Stimulated activated CD8-positive, alpha-beta memory T cell treated with anti-CD3 and anti-CD28 coated beads, Interleukin-15, amount 100 ng/mL, for 1 hour (primary cell): ENCODE results near the gene LRBA.

Experiments used
- DNase-seq: peaks from one replicate; pipeline ENCODE4 v3.0.0-alpha.2; 2020; ENCODE audit warnings: low read depth

LRBA gene

DNA sequence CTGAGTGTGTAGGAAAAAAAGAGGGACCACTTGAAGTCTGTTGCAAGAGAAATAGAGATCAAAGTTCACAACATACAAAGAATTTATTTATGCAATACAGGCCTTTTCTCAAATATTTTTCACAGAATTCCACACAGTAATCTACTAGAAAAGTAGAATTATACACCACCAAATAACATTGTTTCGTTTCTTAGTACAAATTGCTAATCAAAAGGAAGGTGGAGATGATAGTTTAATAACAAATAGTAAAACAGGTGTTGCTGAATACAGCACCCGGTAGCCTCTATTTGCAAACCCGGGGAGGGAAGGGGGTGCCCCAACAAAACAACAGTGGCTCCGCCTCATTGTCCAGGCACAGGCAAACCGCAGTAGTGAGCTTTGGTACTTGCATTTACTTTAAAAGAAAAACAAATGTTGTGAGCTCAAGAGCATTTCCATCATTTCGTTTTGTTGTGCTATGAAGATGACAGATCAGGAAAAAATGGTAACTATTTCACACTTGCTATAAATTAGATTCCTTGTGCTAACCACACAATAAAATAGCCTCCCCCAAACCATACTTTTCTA is 750.4 kb downstream of the LRBA start:
- no peak for DNase-seq

DNA sequence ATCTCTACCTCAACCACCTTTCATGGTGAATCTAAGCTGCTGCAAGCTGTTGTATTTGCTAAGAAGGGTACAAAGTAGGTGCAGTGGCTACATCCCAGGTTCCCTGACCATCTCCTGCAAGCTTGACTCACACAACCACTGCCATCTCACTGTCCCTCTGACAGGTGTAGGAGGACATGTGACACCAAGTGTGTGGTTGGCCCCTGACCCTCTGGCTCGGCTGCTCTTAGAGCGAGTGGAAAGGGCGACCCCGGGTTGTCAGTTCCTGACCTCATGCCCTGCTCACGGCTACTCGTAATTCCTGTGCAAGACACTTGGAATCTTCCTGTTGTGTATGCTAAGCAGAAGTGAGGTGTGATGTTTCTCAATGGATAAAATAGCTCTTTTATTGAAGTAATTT is 752.5 kb downstream of the LRBA start:
- no peak for DNase-seq

DNA sequence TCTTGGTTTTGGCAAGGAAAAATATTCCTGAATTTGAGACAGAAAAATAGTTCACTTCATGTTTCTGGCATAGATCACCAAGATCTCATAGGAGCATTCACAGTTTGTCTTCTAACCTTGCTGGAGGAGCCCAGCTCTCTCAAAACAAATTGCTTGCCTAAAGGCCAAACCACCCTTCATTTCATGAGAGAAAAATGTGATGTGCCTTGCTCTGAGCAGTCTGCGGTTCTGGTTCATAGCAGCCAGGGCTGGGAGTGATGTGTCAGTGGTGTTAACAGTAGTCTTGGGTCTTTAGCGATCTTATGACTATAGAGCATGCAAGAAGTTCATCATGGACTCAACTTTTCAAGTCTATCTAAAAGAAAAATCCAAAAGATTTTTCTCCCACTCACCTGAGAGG is 753.5 kb downstream of the LRBA start:
- DNase-seq: no peak

DNA sequence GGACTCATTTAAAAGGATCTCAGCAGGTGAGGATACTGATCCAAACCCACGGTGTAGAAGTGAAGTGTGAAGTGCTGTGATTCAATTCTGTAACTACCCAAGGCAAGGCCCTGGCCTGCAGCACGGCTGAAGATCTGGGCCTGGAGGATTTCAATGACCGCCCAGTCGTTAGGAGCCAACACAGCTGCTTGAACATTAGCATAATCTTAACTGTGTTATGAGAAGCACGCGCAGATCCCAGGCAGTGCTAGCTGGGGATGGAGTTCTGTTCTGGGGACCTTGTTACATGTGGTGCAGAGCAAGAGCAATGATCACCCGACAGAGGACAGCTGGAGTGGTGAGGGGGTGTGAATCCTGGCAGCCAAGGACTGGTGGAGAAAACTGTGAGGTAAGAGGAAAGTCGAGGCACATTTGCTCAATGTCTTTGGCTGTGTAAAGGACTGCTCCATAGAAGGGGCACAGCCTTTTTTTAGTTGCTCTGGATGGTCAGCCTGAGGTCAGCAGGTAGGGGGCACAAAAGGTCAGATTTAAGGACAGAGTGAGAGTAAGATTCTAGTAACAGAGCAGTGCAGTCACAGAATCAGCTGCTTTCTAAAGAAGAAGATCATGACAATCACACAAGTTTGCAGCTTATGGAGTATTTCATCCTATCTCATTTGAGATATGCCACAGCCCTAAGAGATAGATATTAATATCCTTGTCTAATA is 755.1 kb downstream of the LRBA start:
- no peak for DNase-seq

DNA sequence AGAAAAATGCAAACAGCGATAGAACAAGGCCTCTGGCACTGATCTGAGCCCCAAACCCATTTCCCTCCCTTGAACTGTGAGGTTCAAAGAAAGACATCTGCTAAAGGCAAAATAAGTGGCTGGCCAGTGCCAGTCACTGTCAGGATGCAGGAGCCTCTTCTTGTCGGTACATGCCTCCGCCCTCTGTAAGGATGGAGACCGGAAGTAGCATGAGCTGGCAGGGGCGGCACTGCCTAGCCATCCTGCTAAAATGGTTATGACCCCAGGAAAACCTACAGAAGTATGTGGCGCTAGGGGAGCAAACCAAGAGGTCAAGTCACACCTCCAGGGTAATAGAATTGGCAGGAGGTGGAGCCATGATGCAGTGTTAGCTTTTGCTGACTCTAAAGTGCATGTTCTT is 756.5 kb downstream of the LRBA start:
- DNase-seq: no peak

DNA sequence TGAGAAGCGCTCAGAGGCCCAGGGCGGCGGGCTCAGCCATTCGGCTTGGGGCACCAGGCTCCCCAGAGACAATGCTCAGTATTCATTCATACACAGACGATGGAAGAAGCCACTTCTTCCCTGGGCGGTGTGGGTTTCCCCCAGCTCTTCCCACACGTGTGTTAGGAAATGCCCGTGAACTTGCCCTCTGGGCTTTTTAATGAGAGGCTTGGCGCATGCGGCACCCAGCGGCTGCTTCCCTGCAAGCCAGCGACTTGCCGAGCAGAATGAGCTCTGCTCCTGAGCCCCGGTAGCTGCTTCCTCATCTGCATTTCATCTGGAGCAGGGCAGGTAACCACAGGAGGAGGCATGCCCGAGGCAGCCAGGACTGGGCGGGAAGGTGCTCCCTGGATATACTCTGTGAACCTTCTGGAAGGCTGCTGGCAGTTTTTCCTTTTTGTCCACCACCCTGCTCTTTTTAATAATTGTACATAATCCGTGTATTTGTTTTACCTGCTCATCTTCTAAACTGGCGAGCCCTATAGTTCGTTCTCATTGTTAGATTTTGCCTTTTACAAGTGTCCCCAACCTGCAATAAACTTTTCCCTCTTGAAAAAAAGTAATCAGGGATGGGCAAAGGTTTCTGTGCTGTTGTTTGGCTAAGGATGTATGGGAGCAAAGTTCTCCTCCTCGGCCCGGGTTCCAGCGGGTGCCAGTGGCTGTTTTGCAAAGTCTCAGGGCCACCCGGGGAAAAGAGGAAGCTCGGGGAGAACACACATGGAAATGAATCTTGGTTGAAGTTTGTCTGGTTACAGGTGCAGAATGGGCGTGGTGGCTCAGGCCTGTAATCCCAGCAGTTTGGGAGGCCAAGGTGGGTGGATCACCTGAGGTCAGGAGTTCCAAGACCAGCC is 758.0 kb downstream of the LRBA start:
- DNase-seq: no peak

DNA sequence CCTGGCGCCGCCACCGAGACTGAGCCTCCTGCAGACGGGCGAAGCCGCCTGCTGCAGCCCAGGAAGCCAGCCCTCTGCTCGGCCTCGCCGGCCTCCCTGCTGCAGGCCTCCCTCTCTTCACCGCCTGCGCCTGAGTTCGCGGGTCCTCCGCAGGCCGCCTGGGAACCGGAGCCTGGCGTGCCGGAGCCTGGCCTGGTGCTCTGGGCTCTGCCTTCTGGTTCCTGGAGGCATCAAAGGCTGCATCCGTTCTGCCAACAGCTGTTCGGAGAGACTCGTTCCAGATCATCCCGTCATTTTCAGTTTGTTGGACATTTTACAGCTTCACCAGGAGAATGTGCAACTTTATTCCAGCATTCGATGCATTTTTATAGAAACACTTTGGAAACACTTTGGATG is 758.9 kb downstream of the LRBA start:
- no peak for DNase-seq

DNA sequence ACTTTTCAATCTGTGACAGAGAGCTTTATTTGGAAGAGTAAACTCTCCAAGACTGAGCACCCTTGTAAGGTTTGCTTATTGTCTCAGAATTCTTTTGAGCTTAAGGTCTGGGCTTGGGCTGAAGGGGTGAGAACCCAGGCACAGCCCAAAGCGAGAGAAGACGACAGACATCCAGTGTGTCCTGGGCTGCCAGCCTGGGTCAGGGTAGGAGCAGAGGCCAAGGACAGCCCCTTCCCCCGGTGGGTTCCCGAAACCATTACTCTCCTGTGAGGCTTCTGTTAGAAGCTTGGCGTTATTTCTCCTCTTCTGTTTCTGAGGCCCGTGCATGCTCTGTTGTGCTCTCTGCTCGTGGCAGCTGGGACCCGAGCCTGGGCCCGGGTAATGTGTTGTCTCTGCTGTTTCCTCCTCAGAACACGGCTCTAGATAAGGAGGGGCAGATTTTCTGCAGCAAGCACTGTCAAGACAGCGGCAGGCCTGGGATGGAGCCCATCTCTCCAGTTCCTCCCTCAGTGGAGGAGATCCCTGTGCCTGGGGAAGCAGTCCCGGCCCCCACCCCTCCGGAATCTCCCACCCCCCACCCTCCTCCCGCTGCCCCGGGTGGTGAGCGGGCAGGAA is 759.4 kb downstream of the LRBA start:
- no peak for DNase-seq

DNA sequence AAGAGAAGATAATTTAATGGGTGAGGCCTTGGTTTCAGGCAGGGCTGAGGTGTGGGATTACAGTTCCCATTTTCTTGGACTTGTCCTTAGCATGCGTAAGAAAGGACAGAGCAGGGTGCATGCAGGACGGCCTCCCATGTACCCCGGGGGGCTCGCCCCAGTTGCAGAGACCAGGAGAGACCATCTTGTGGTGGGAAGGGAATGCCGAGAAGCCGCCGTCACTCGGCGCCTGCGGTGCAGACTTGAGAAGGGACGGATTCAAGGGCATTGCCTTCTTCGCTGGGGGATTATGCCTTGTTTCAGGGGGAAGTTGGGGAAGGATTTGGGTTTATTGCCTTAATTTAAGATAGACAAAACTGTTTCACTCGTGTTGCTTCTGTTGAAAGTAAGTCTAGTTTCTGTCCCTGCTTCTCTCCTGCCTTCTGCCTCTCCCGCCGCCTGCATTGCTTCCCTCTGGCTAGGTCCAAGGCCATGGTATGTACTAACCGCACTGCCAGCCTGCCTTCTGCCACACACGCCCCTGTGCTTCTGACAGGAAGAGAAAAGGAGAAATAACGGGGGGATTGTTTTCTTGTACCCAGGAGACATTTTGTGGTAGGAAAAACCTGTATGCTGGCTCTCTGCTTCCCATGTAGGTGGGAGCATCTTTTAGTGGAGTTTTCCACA is 761.0 kb downstream of the LRBA start:
- no peak for DNase-seq

DNA sequence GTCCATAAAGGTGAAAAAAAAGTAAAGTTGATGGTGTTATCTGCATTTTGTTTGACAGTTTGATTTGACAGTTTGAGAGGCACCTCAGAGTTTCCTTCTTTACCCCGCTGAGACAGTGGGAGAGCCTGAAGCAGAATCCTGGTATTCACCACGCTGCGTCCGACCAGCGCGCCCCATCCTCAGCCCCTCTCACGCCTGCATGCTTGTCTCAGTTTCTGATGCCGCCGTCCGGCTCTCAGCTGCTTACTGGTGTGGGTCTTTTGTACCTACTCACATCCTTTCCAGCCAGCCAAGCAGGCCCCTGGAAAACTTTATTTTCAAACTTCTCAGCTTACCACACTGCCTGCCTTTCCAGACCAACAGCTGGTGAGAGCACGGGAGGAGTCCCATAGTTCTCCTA is 761.7 kb downstream of the LRBA start:
- DNase-seq: no peak

DNA sequence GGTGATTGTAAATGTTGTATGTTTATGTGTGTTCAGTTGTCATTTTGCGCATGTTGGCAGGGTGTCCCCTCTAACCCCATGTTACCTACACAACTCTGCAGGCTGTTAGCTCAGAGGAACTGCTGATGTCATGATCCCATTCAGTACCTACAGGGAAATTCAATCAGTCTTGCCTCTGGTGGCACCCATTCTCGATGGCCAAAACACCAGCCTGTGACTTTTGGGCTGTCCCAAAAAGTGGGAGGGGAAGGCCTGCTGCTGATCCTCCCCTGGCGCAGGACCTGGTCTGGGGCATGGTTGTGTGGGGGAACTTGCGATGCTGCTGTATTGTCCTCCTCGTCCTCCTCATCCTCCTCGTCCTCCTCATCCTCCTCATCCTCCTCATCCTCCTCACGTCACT is 762.3 kb downstream of the LRBA start:
- no peak for DNase-seq

DNA sequence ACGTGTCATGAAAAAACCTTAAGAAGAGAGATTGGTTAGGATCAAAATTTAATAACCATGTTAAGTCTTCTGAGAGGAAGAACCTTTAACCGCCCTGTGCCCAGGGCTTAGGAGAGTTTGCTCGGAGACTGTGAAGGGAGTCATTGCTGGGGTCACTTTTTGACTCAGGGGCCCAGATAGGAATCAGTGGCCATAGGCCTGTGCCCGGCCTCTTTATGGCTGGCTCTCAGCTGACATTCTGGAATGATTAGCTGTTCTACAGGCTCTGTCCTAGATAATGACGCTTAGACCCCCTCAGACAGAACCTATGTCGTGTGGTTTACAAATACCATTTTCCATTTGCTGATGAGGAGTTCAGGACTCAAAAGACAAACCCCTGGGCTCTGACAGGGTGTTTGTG is 762.8 kb downstream of the LRBA start:
- DNase-seq: no peak

DNA sequence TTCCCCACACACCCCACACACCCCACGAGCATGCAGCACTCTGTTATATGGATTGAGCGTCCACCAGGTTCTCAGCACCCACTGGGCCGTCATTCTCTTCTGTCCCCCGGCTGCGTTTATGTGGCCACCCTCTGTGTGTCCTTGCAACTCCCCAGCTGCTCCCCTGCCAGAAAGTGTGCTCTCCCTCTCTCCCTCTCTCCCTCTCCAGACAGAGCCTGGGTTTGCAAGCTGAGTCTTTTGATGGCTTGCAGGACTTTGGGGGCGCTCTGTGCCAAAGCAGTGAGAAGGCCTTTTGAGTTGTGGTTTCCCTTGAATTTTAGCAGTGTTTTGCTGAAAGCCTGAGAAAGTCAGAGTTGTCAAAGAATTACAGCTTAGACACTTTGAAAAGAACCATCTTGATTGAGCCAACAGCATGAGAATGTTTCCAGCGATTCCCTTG is 763.3 kb downstream of the LRBA start:
- DNase-seq: no peak

DNA sequence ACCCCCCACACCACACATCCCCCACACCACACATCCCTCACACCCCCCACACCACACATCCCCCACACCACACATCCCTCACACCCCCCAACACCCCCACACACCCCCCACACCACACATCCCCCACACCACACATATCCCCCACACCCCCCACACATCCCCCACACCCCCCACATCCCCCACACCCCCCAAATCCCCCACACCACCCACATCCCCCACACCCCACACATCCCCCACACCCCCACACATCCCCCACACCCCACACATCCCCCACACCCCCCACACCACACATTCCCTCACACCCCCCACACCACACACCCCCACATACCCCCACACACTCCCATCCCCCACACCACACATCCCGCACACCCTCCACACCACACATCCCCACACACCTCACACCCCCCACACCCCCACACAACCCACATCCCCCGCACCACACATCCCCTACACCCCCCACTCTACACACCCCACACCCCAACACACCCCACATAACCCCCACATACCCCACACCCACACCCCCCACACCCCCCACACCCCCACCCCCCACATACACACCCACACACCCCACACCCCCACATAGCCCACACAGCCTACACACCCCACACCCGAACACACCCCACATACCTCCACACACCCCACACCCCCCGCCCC is 764.0 kb downstream of the LRBA start:
- DNase-seq: no peak

DNA sequence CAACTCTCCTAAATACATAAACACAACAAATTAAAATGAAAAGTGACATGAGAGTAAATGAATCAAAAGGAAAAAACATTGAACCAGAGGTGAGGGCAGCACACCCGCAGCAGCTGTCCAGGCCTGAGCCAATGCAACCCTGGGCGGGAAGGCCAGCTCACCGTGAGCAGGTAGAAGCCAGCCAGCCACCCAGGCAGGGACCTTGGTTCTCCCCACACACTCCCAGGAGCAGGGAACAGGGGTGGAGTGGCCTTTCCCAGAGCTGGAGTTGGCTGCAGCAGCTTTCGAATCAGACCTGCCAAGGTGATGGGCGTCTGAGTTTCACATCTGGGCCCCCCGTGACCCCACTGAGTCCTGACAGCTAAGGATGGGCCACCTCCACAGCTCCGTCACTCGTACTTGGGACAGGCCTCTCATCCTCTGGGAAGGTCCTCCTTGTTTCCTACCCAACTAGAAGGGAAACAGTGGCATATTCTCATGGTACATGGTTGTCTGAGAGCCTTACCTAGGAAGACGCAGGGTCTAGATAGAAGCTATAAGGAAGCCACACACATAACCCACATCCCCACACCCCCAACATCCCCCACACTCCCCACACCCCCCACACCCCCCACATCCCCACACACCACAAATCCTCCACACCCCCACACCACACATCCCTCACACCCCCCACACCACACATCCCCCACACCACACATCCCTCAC is 764.6 kb downstream of the LRBA start:
- no peak for DNase-seq

DNA sequence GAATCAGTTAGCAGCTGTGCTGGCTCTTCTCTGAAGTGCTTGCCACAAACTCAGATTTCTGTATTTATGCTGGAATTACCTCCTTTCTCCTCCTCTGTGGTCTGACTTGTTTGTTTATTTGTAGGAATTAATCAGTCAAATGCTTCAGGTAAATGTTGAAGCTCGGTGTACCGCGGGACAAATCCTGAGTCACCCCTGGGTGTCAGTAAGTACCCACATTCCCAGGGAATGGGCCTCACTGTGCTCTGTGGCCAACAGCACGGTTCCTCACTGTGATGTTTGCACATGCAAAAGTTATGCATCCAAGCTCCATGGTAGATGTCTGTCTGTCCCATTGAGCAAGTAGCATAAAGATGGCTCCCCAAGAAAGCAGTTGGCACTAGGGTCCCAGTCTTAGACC is 766.9 kb downstream of the LRBA start:
- no peak for DNase-seq

DNA sequence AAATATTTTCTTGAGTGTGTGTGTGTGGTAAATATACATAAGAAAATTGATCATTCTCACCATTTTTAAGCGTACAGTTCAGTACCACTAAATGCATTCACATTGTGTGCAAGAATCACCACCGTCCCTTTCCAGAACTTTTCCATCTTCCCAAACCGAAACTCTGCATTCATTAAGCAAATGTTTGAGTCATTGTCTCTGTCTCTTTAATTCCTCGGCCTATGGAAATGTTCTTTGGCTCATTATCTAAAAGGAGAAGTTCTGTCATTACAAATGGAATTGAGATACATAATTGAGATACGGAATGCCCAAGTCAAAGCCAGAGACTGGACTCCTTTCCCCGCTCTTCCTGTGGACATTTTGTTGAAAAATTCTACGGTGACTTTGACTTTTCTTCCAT is 767.9 kb downstream of the LRBA start:
- no peak for DNase-seq

DNA sequence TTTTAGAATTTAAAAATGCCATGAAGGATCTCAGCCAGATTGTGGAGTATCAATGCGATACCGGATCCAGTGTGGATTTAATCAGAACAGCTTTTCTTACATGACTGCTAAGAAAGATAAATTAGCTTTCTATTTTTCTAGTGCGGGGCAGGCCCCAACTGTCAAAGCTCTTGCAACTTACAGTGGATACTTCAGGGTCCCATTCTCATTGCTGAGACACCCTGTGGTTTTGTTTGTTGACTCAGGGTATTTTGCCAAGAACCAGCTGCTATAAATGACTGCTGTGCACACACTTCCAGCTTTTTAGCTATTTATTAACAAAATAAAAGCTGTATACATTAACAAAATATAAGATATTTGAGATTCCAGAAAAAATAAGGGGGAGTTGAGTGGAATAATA is 770.5 kb downstream of the LRBA start:
- DNase-seq: no peak

DNA sequence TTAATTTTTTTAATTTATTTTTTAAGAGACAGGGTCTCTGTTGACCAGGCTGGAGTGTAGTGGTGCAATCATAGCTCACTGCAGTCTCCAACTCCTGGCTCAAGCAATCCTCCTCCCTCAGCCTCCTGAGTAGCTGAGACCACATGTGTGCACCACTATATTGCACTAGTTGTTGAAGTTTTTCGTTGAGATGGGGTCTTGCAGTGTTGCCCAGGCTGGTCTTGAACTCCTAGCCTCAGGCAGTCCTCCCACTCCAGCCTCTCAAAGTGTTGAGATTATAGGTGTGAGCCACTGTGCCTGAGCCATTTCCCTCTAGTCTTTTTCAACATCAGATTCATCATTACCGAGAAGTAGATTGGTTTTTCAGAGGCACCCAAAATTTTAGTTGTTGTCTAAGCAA is 771.2 kb downstream of the LRBA start:
- no peak for DNase-seq

DNA sequence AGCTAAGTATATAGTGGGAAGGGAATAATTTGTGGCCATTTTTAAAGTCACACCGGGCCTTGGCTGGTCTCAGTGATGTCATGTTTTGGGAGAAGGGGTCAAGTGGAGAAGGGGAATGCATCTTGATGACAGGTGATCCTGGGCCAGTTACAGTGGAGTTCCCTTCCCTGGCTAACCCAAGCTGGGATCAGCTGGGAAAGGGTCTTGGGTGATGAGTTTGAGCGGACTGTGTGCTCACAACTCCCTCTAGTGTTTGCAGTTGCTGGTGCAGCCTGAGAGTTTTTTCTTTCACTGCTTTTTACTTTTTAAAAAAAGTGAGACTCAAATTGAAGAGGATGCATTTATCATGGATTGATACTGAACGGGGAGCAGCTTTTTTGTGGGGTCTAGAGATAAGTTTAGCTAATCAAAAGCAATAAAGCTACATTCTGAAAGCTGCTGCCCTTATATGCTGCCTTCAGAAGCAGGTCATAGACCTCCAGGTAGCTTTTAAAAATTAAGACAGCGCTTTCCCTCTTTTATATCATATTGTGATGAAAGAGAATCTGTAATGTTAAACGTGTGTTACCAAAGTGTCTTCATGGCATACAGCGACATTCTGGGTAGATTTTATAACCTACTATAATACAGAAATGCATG is 772.1 kb downstream of the LRBA start:
- DNase-seq: no peak

DNA sequence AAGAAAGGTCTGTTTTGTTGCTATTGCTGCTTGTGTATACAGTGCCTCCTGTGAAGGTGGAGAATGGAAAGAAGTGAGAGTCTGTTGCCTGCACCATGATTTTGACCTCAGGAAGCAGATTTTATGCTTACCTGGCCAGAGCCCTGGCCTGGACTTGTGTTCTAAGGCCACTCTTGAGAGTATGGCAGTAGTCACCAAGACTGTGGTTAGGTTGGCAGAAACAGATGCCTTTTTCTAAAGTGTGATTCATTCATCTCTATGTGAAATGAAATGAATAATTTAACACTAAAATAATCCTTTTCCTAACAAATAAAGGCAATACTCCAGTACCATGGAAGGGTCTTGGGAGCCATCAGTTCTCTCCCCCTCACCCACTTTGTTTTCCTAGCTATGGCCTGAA is 775.1 kb downstream of the LRBA start:
- no peak for DNase-seq
